HFF-Myc (cell line): ENCODE data around the gene SEMA6B.

Experiments
- DNase-seq: peaks from one replicate; pipeline ENCODE4 v3.0.0-alpha.2; 2011; ENCODE audit warnings: low read depth; ENCODE audit errors: extremely low read depth
- H3K4me3 ChIP-seq: replicated peaks from 2 replicates; pipeline ENCODE4 v1.5.1; 2011; ENCODE audit warnings: low read depth, mild to moderate bottlenecking, control low read depth, low read length
- TF ChIP-seq, protein P1 (sequence below): IDR thresholded peaks from 2 replicates; pipeline ENCODE4 v1.5.1; 2012; ENCODE audit warnings: mild to moderate bottlenecking, low read depth, low read length, control low read depth; ENCODE audit errors: missing control alignments

Gene SEMA6B

DNA sequence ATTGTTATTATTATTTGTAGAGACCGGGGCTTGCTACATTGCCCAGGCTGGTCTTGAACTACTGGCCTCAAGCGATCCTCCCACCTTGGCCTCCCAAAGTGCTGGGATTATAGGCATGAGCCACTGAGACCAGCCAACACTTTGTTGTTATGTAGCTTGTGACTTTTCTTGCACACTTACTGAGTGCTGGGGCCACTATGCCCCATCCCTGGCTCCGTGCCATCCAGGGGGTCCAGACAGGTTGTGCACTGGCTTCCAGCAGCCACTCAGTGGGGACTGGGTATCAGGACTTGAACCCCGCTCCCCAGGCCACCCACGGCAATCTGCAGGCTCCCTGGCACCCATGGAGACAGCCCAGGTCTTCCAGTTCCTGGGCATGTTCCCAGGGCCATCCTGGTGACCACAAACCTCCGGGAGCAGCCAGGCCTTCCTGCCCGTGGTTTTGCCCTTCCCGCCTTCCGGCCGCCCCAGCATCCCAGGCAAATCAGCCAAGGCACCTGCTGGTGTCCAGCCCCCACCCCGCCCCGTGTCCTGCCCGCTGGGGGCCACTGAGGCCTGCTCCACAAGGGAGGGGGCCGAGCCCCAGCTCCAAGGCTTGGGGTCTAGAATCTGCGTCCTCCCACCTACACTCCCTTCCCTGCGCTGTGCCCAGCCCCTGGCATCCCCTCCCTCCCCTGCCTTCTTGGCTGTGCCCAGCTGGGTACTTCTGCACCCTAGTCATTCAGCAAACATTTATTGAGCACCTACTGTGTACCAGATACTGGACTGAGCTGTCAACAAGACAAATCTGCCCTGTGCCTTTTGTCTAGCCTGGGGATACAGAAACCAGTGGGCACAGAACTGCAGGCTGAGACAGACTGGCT is 23.7 kb upstream of the SEMA6B start:
- H3K4me3 ChIP-seq = no peak overlapping the region
- no peak for DNase-seq
- TF ChIP-seq, protein P1, sequence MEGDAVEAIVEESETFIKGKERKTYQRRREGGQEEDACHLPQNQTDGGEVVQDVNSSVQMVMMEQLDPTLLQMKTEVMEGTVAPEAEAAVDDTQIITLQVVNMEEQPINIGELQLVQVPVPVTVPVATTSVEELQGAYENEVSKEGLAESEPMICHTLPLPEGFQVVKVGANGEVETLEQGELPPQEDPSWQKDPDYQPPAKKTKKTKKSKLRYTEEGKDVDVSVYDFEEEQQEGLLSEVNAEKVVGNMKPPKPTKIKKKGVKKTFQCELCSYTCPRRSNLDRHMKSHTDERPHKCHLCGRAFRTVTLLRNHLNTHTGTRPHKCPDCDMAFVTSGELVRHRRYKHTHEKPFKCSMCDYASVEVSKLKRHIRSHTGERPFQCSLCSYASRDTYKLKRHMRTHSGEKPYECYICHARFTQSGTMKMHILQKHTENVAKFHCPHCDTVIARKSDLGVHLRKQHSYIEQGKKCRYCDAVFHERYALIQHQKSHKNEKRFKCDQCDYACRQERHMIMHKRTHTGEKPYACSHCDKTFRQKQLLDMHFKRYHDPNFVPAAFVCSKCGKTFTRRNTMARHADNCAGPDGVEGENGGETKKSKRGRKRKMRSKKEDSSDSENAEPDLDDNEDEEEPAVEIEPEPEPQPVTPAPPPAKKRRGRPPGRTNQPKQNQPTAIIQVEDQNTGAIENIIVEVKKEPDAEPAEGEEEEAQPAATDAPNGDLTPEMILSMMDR = no peak

DNA sequence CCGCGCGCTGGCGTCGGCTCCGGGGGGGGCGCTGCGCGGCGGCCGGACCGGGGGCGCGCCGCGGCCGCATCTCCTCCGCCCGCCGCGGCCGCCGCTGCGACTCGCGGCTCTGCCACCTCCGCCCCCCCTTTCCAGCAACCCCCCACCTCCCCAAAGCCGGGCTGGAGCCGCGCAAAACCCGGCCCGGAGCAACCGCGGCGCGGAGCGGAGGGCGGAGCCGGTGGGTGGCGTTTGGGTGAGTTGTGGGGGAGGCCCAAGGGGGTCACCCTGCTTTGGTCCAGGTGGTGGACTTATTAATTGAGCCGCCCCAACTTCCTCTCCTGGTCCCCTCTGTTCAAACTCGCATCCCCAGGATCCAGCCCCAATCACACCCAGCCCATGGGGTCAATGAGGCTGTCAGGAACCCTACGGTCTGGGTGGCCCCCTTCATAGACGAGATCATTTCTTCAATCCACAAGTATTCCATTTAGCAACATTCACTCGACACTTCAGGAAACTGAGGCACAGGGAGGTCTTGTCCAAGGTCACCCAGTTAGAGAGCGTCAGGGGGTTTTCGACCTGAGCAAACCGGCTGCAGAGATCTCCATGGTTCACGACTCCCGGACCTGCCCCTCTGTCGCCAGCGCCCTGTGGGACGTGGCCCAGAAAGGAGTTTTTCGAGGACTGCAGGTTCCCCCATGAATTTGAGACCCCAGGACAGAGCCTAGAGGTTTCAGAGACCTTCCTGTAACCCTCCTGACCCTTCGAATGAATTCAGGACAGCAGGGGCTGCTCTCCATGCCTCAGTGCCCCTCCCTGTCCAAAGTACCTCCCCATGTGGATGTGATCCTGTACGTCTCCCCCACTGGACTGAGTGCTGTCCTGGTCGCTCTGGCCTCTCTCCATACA is 22.4 kb upstream of the SEMA6B start:
- no peak for DNase-seq
- H3K4me3 ChIP-seq = no peak overlapping the region
- TF ChIP-seq, protein P1 = no peak

DNA sequence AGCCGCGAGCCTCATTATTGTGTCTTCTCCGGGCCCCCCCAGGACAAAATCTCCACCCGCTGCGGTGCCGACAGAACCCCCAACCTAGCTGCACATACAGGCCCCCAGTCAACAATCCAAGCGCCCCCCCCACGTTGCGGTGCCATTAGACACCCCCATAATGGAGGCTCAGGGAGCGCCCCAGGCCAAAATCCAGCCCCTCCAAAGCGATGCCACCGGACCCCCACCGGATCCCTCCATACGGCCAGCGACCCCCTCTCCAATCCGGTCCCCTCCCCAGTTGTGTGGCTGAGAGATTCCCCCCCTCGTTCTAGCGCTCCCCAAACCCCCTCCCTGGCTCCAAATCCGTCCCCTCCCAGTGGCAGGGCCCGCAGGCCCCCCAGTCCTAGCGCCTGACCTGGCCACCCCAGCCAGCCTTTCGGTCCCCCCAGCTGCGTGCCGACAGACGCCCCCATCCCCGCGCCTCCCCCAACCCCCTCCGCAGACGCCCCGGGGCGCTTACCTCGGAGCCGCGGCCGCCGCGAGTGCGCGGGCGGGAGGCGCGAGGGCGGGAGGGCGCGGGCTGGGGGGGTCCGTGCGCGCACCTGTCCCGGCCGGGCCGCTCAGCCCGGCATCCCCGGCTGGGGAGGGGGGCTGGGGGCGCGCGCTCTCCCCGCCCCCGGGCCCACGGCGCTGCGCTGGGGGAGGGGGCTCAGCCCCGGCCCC is 21.6 kb upstream of the SEMA6B start:
- no peak for DNase-seq
- H3K4me3 ChIP-seq = no peak overlapping the region
- TF ChIP-seq, protein P1 = no peak

DNA sequence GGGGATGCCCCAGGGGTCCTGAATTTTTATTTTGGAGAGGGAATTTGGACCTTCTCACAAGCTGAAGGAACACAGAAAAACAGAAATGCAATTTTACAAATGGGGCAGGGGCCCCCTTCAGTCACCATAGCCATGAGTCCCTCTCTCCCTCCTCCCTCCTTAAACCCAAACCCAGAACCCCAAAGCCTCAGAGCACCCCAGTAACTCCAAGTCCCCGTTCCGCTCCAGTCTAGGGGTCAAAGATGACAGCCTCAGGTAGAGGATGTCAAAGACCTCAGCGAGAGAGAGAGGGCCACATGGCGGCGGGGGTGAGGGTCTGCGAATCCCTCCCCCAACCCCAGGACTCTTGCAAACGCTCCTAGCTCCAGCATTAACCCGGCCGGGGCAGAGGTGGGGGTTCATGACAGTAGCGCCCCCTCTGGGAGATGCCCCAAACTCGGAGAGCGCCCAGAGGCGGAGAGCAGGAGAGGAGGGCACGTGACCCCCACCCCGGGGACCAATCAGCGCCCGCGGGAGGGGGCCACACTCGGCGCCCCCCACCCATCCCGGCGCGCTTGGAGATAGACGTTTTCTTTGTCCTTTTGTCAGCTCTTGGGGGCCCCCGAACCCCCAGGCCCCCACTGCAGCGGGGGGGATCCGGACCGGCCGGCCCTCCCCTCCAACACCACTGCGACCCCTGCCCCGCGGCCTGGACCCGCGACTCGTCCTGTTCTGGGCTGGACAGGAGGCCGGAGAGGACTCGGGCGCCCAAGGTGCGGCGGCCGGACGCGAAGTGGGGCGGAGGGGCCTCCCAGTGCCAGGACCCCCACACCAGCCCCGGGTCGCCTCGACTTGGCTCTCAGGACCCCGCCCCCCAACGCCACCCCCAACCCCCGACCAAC is 20.8 kb upstream of the SEMA6B start:
- TF ChIP-seq, protein P1 = peak; percentile 16
- no peak overlapping the region for H3K4me3 ChIP-seq
- no peak for DNase-seq

DNA sequence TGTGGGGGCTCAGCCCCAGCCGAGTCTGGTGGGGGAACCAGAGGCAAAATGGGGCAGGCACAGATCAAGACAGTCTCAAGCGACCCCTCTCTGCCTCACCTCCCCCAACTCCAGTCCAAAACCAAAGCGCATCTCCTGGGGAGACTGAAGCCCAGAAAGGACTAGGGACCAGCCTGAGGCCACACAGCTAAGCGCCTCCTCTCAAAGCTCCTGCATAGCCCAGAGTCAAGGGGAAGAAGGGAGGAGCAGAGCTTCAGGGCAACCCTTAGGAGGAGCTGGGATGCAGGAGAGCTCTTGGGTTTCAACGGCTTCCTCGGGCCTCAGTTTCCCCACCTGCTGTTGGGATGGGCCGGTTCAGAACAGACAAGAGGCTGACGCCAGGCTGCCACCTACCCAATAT is 19.9 kb upstream of the SEMA6B start:
- DNase-seq = no peak
- H3K4me3 ChIP-seq = no peak overlapping the region
- TF ChIP-seq, protein P1 = no peak

DNA sequence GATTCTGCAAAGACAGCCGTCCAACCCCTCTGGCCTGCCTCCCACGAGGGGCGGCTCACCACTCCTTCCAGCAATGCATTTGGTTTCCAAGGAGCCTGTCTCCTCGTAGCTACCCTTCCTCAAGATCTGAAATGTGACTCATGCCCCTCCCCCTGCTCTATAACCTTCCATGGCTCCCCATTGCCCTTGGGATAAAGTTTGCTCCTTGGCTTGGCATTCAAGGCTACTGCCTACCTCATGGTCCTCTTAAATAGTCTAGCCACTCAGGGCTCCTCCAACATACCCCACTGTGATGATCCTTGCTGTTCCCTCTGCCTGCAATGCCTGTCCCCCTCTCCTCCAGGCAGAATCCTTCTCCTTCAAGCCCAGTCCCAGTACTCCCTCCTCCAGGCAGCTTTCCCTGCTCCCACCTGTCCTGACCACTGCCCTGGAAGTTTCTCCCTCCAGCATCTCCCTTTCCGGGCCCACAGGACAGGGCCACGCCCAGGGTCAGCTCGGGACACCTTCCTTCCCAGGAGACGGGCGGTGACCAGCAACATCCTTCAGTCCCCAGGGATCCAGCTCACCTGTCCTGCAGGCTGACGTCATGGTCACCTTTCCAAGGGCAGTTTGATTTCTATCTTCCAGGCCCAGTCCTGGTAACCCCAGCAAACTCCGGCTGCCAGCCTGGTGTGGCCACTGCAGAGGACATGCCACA is 19.2 kb upstream of the SEMA6B start:
- DNase-seq = no peak
- no peak overlapping the region for H3K4me3 ChIP-seq
- TF ChIP-seq, protein P1 = no peak
